NCI-H1417 treated with DMSO at 0.1 percent for 48 hours (cell line): ENCODE data around the gene CDK5RAP3.
A peak's percentile ranks its signal among the peaks of the same experiment; 100 is the strongest.
"Not testable (repeated sequence)": the region's sequence is repeated elsewhere in the genome, so short reads cannot be mapped to it uniquely, and the experiment has no call there.

Source experiments
- DNase-seq: peaks from one replicate; lab custom pipeline; 2025; lab: John Stamatoyannopoulos, UW

The CDK5RAP3 gene

DNA sequence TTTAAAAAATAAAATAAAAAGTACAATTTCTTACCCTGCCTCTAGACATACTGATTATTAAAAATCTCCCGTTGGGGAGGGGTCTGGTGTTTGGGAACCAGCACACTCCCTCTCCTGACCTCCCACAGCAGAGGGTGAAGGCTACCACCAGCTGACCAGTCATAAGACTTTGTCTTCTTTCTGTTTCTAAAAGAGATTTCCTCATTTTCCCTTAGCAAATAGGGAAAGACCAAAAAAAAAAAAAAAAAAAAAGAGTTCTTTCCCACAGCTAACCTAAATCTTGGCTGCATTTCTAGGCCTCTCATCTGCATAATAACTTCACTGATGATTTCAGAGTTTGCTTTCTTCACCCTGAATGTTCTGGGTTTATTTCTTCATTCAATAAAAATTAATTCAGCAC, 30.3 kb downstream of the CDK5RAP3 start:
- no peak for DNase-seq

DNA sequence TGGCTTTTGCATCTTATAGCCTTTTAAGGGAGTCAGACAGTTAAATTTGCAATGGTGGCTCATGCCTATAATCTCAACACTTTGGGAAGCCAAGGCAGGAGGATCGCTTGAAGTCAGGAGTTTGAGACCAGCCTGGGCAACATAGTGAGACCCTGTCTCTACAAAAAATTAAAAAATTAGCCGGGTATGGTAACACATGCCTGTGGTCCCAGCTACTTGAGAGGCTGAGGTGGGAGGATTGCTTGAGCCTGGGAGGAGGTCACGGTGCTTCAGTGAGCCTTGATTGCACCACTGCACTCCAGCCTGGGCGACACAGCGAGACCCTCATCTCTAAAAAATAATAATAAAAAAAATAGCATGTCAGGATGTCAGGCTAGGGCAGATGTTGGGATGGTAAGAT, 30.7 kb downstream of the CDK5RAP3 start:
- DNase-seq = not testable (repeated sequence)

DNA sequence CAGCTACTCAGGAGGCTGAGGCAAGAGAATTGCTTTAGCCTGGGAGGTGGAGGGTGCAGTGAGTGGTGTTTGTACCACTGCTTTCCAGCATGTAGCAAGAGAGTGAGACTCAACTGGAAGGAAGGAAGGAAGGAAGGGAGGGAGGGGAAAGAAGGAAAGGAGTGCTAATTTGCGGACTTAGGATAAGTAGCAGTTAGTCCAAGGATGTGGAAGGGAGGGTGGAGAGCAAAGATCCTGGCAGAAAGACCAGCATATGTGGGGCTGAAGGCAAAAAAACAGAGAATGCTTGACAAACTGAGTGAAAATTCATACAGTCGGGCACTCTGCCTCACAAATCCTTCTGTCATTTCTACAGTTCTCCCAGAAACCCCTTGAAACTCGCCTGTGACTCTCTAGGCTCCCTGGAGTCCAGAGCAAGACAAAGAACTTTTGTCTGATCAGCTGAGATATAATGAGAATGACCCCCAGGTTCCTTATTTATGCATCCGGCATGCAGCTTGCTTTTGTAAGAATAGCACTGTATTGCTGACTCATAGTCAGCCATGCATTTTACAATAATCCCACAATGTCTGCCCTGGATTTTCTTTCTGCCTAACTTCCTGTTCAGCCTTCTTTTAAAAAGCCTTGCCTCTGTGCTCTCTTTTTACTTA, 31.5 kb downstream of the CDK5RAP3 start:
- DNase-seq = no peak

DNA sequence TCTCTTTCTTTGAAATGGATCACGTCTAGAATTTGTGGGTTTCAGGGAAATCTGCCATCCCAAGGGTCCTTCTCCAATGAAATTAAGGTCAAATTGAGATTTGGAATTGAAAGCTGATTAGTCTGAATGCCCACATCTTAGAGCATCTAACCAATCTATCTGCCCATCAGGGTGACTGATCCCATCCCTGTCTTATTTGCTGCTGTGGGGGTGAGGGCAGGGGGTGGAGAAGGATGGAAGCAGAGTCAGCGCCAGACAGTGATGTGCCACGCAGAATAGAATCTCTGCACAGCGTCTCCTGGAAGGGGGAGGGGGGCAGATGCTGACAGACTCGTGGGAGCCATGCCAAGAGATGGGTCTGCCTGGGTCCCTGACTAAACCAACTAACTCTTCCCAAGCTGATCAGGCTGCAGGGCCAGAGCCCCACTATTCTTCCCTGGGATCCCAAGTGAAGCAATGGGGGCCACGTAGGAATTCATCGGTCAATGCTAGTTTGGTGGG, 32.1 kb downstream of the CDK5RAP3 start:
- peak; percentile 63 for DNase-seq

DNA sequence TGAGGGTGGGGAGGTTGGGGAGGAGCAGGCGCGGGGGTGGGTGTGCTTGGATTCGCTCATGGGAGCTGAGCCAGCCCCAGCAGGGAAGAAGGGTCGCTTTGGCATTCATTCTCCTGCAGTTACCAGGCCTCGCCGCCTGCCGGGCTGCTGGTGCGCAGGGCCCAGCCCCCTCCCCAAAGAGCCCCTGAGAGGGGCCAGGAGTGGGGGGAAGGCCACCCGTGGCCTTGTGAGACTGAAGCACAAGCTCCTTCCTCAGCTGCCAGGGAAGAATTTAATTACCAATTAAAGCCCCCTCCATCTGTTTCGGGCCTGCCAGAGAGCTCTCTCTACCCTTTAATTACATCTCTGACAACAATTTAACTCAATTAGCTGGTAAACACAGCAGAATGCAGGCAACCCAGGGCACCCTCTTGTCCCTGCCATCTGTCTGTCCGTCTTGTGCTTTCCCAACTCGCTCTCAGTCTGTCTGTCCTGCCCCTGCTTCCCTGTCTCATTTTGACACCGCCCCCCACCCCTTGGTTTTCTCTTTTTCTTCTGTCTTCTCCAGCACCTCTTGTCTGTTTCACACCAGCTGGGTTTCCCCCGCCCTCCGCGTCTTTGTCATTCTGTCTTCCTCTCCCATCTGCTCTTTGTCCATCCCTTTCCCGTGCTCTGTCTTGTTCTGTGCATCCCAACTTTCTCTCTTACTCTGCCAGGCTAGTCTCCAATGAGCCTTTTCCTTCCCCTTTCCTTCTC, 32.7 kb downstream of the CDK5RAP3 start:
- DNase-seq = peak; percentile 95

DNA sequence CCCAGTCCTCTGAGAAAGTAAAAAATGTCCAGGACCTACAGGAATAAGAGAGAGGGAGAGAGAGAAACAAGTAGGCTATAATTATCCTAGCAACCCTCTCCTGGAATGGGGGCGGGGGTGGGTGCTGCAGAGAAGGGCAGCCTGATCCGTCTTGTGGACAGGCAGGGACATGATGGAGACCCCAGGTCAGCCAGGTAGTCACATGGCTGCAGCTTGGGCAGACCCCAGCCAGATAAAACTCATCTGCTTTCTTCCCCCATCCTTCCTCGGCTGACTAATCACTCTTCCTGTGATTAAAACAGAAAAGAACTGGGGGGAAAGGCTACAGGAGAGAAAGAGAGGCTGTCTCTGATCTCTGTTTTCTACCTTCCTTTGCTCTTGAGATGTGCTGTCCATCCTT, 34.1 kb downstream of the CDK5RAP3 start:
- DNase-seq = no peak

DNA sequence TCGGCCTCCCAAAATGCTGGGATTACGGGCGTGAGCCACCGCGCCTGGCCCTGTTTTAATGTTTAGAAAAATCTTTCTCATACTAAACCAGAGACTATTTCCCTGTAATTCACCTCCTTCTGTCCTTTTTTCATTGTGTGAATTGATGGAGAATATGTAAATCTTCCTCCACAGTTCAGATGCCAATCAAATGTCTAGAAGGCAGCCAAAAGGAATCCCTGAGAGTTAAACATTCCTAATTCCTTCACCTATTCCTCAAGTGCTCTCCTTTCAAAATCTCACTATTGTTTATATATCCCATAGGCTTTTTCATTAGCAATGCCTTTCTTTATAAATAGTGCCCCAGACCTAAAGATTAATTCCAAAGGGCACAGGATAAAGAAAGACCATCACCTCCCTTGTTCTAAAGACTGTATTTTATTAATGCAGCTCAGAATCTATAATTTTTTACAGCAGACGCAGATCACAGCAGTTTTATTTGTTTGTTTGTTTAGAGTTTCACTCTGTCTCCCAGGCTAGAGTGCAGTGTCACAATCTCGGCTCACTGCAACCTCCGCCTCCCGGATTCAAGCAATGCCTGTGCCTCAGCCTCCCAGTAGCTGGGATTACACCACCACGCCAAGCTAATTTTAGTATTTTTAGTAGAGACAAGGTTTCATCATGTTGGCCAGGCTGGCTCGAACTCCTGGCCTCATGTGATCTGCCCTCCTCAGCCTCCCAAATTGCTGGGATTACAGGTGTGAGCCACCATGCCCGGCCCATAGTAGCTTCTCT, 36.2 kb downstream of the CDK5RAP3 start:
- no peak for DNase-seq

DNA sequence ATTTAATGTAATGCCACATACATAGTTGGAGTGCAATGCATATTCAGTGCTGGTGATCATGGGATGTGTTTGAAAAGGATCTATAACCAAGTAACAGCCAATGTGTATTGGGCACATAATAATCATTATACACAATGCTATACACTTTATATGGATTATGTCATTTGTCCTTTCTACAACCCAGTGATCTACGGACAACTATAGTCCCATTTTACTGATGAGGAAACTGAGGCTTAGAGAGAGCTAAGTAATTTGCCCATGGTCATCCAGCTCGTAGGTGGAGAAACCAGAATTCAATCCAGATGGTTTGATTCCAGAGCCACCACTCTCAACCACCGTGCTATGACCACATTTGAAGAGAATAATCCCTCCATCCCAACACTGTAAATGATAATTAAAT, 39.3 kb downstream of the CDK5RAP3 start:
- no peak for DNase-seq

DNA sequence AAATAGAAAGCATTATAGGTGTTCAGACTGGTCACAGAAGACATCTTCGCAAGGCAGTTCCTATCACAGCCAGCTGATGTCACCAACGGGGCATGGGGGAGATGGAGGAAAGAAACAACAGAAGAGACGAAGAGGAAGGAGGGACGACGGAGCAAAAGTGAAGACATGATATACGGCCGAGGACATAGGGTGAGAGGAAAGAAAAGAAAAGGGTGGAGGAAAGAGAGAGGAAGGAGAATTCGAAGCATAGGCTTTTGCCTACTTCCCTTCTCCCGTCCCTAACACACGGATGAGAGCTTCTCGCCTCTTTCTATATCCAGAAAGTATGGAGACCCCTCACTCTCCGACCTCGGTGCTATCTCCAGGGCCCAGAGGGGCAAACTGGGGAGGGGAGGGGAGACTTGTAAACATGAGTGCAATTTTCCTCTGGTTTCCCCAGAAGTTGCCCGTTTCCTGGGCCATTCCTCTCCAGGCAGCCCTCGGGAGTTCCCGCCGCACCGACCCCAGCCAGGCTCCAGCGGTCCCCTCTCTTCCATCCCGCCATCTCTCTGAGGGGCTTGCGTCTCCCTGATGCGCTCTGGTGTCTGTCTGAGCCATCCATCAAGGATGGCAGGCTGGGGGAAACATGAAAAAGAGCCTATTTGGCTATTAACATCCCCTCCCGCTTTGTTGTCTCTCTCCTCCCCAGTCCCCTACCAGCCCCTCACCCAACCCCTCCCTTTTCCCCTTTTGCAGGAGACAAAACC, 40.7 kb downstream of the CDK5RAP3 start:
- DNase-seq = peak; percentile 78

DNA sequence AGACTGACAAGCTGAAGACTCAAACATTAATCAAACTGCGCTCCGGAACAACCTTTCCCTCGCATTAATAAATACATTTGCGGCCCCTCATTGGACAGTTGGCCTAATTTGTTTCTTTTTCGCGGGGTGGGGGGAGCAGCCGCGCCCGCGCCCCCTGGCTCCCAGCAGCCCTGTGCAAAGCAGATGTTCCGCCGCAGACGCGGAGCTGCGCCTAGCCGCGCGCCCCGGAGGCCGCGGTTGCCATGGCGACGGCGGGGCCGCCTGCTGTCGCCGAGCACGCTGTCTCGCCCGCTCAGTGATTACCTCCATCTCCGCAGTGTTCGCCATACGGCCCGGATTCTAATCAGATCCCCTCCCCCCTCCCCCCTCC, 41.2 kb downstream of the CDK5RAP3 start:
- peak; percentile 95 for DNase-seq

DNA sequence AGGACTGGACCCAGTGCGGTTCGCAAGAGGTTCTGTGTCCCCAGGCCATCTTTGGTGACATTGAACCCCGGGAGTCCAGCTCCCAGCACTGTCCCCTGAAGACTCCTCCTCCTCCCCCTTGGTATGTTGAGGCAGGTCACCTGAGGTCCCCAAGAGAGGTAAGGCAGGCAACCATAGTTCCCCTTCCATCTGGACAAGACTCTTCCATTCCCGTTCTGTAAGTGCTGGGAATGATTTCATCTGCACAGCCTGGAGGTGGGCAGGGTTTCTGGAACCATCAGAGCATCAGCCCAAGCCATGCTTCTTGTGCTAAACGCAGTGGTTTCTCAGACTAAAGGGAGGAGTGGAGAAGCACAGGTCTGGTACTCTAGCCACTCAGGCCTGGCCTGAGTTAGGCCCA, 41.7 kb downstream of the CDK5RAP3 start:
- DNase-seq = no peak

DNA sequence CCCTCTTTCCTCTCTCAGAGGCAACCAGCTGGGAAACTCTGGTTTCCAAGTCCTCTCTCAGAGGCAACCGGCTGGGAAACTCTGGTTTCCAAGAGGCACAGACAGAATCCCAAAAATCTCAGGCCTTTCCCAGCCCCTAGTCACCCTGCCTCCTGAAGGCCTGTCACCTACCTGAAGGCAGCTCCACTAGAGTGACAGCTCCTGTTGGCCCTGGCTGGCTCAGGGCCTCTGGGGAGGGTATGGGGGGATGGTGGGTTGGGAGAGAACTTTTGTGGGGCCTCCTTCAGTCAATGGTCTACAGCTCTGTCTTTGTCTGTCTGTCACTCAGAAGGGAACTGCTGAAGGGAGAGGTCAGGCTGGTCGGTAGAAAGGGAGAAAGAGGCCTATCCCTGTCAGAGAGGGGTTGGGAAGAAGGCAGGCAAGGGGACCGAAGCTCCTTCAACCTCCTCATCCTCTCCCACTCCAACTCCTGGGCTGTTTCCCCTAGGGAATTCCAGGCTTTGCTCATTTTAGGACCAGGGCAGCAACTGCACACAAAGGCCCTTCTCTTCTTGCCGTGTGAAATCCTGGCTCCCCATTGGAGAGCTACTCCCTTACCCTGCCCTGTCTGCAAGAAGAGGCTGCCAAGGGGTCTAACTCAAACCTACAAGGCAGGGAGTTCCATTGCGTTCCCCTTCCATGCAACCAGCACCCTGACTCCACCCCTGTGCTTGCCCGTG, 43.1 kb downstream of the CDK5RAP3 start:
- DNase-seq = no peak

DNA sequence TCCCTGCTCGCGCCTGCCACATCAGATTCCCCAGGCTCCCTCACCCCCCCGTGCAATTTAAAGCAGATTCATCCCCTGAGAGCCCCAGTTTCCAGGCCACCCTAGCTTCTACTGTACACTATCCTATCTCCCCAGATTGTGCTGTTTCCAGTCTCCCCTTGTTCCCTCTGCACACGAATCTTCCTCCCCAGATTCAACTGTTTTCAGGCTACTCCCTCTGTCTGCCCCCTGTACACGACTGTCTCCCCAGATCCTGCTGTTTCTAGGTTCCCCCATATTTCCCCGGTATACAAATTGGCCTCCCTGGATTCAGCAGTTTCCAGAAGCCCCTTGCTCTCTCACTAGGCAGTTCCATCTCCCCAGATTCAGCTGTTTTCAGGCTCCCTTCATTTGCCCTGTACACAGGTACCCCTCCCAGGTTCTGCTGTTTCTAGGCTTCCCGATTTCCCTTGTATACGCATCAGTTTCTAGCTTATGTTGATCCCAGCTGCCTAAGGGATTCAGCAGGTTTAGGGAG, 43.7 kb downstream of the CDK5RAP3 start:
- peak; percentile 58 for DNase-seq

DNA sequence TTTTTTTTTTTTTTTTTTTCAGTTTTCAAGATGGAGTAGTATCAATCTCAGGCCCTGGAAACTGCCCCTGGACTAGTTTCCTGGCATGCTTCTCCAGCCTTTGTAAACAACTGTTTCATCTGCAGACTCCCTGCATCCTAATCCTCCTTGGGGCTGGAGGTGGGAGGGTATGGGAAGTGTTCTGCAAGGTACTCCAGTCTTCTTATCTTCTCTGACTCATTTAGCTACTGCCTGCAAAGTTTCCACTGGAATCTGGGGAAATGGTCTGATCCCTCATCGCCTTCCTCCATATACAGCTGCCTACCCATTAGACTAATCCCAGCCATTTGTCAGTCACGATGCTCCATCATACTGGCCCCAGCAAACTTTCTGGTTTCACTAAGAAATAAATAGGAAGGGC, 45.2 kb downstream of the CDK5RAP3 start:
- DNase-seq = no peak

DNA sequence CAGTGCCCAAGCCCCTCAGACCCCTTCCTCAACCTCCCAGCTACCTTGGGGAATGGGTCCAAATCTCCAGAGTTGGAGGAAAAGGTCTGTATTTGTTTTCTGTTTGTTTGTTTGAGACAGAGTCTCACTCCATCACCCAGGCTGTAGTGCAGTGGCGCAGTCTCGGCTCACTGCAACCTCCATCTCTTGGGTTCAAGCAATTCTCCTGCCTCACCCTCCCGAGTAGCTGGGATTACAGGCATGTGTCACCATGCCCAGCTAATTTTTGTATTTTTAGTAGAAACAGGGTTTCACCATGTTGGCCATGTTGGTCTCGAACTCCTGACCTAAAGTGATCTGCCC, 46.9 kb downstream of the CDK5RAP3 start:
- not testable (repeated sequence) for DNase-seq

DNA sequence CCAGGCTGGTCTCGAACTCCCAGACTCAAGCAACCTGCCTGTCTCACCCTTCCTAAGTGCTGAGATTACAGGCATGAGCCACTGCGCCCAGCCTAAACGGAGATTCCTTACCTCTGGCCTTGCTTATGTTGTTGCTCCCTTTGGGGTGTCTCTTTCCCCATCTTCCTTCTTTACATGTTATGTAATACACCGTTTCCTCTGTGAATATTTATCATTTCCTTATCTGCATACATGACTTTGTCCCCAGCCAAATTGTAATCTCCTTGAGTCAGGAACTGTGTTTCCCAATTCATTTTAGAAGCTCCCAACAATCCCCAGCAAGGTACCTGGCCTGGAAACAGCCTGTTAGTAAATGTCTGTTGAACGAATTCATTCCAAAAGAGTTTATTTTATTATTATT, 51.0 kb downstream of the CDK5RAP3 start:
- DNase-seq = no peak

DNA sequence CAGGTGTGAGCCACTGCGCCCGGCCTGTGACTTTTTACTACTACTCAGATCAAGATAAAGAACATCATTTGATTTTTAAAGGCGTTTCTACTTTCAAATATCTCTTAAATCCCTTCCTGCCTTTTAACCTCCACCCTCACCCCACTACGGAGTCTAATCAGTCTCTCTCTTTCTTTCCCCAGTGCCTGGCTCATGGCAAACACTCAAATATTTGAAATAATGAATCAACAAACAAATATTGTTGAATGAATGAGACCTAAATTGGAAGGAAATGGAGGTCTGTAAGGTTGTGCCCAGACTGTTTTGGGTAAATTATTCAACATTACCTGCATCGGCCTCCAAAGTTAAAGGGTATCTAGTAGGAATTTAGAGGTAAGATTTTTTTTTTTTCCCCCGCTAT, 52.0 kb downstream of the CDK5RAP3 start:
- DNase-seq = no peak

DNA sequence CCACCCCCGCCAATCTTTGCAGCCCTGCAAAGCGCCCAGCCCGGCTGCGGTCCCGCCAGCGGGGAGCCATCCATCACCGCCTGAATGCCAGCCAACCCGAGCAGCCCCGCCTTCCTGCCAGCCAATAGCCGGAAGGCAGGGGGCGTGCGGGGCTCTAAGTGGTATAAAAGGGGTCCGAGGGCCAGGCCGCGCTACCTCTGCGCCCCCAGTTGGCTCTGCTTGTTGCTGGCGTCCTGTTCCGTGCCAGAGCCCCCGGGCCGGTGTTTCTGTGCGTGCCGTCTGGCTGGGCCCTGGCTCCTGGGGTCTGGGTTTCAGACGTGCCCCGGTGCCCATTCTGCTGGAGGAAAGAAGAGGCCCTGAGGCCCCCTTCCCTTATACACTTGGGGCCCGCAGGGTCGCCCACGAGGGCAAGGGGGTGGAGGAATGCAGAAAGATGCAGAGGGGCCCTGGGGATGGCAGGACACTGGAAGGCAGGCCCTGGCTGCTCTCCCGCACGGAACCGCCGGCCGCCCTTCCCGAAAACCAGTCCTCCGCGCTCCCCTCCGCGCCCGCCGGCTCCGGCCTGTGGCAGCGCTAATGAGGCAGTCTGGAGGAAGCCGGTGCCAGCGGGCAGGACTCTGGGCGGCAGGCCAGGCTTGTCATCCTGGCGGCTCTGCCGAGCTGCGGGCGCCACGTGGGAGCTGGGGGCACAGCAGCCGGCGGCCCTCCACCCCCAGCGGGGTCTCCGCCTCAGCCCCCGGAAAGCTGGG, 52.7 kb downstream of the CDK5RAP3 start:
- DNase-seq = peak; percentile 47

DNA sequence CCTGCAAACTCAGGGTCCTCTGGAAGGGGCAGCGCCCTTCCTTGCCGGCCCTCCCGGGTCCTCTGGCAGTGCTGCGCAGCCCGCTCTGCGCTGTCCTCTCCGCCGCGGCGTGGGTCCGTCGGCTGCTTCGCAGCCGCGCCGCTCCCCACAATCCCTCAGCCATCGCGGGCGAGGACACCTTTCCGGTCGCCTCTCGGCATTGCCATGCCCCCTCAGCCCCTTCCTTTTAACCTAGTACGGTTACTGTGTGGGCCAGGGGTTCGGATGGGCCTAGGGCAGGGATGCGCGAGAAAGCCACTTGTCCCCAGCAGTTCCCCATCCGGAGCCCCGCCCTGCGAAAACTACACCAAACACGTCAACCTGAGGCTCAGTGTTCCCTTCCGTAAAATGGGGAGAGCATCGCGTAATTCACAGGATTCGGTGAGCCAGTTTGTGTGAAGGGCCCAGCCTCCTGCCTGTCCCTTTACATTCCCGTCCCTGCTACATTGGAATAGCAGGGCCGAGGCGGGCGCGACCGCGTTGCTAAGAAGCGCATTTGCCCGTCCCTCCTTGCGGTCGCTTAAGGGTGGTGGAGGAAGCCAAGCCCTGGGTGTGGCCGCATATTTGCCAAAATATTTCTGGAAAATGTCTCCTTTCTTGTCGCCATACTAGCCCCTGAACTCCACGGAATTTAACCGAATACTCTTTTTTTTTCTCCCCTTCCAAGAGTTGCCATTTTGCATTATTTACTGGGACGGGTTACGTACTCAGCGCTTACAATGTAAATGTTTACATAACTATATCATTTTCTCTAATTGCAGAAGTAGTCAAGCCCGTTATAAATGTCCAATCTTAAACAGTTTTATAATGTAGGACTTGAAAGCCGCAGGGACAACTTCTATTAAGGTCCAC, 53.5 kb downstream of the CDK5RAP3 start:
- DNase-seq = no peak
